A673 (cell line): Measurements from ENCODE around the gene BORCS8. TPM values are rescaled to one million over a fixed set of nuclear protein-coding genes. Genes with fewer than 3 reads are reported as not detected.

Experiments used
- BruUV-seq: library from RNA; stranded (reverse); fragments of 400-500 nt; replicated peaks from 2 replicates; lab custom pipeline; 2021; lab: Mats Ljungman, UMichigan
- CTCF ChIA-PET: fragments of 300-600 bp; sonication (Branson Sonifier 250); formaldehyde crosslinking; loops from one replicate; lab custom pipeline; 2022; ENCODE audit warnings: antibody characterized with exemption; lab: Charles Lee
- POLR2A ChIA-PET: fragments of 300-600 bp; sonication (Branson Sonifier 250); formaldehyde crosslinking; loops from one replicate; lab custom pipeline; 2022; ENCODE audit warnings: antibody characterized with exemption; ENCODE audit not compliant: low non-redundant PET; lab: Charles Lee
- DNase-seq: peaks from one replicate; pipeline ENCODE4 v3.0.0-alpha.2; 2015; ENCODE audit warnings: low spot score
- H3K27ac ChIP-seq: fragments of 200-600 bp; sonication (generic); 2 replicates; pipeline ENCODE4 v1.5.1; 2016; ENCODE audit warnings: mixed run types, low read depth, mild to moderate bottlenecking, mixed read lengths, antibody characterized with exemption, low read length; ENCODE audit not compliant: poor library complexity, severe bottlenecking
- H3K27me3 ChIP-seq: fragments of 200-600 bp; sonication (generic); replicated peaks from 2 replicates; pipeline ENCODE4 v1.6.1; 2017; ENCODE audit warnings: mixed run types, low read depth, mild to moderate bottlenecking, mixed read lengths, antibody characterized with exemption, low read length; ENCODE audit not compliant: insufficient read depth, poor library complexity
- H3K36me3 ChIP-seq: fragments of 200-600 bp; sonication (generic); 2 replicates; pipeline ENCODE4 v1.6.1; 2016; ENCODE audit warnings: mixed run types, mild to moderate bottlenecking, mixed read lengths, antibody characterized with exemption, low read length; ENCODE audit not compliant: insufficient read depth, poor library complexity, severe bottlenecking
- H3K4me1 ChIP-seq: fragments of 200-600 bp; sonication (generic); 2 replicates; pipeline ENCODE4 v1.6.1; 2017; ENCODE audit warnings: mixed run types, mild to moderate bottlenecking, mixed read lengths, antibody characterized with exemption, low read length; ENCODE audit not compliant: insufficient read depth, poor library complexity, severe bottlenecking
- H3K4me3 ChIP-seq: fragments of 200-600 bp; sonication (generic); 2 replicates; pipeline ENCODE4 v1.5.1; 2016; ENCODE audit warnings: low read depth, mixed run types, mild to moderate bottlenecking, mixed read lengths, low read length; ENCODE audit not compliant: poor library complexity, severe bottlenecking
- H3K9me3 ChIP-seq: fragments of 200-600 bp; sonication (generic); 2 replicates; pipeline ENCODE4 v1.6.1; 2016; ENCODE audit warnings: mixed run types, low read depth, mild to moderate bottlenecking, mixed read lengths, antibody characterized with exemption, low read length; ENCODE audit not compliant: poor library complexity, severe bottlenecking
- EZH2 ChIP-seq: fragments of 200-600 bp; sonication (generic); IDR thresholded peaks from 2 replicates; pipeline ENCODE4 v1.6.1; 2017; ENCODE audit warnings: borderline replicate concordance, low read depth, mild to moderate bottlenecking, mixed read lengths, antibody characterized with exemption, low read length; ENCODE audit not compliant: poor library complexity, severe bottlenecking
- intact Hi-C: fragments of 100-400 bp; cut with micrococcal nuclease; formaldehyde crosslinking; loops from one replicate; pipeline ENCODE4 v1.10.0; 2022; ENCODE audit not compliant: unreplicated experiment
- total RNA-seq: library from RNA; stranded (reverse); gene quantifications from 2 replicates; pipeline ENCODE4 v1.2.3, GENCODE V29; 2021
- TF ChIP-seq, protein P1 (sequence below): fragments of 300-800, 200-600 bp; sonication (generic); conservative IDR thresholded peaks from 2 replicates; pipeline ENCODE4 v1.5.1; 2017; ENCODE audit warnings: low read depth, mild to moderate bottlenecking, antibody characterized with exemption, low read length, moderate library complexity, mixed read lengths

BORCS8 gene
- total RNA-seq, 1 experiment from 2014 or later, result 29.9 TPM

DNA sequence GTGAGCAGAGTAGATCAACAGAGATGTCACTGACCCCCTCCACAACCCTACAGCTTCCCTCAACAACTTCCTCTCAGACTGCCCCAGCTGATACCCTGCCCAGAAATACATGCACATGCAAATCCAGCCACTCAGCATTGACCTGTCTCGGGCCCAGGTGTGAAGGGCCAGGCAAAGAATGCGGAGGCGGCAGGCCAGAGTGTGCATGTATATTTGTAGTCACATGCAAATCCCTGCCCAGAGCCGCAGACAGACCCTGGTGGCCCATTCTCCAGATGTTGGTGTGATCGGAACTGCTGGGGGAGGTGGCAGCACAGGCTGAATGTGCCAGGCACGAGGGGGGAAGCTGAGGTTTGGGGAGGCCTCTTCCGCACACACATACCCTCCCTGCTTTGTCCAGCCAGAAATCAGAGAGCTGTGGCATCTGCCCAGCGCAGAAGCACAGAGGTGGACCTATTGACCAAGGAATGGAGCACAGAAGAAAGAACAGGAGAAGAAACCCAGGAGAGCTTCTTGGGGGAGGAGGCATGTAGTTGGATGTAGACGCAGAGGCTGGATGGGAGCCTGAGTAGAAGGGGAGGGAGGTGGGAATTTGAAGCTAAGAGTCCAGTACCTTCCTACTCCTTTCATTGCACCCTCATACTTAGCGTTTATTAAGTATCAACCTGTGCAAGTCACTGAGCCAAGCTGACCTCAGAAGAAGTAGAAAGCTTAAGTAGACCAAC lies 36.3 kb downstream of the BORCS8 start:
- CTCF ChIA-PET, result no interaction called here
- POLR2A ChIA-PET, result no interaction called here

DNA sequence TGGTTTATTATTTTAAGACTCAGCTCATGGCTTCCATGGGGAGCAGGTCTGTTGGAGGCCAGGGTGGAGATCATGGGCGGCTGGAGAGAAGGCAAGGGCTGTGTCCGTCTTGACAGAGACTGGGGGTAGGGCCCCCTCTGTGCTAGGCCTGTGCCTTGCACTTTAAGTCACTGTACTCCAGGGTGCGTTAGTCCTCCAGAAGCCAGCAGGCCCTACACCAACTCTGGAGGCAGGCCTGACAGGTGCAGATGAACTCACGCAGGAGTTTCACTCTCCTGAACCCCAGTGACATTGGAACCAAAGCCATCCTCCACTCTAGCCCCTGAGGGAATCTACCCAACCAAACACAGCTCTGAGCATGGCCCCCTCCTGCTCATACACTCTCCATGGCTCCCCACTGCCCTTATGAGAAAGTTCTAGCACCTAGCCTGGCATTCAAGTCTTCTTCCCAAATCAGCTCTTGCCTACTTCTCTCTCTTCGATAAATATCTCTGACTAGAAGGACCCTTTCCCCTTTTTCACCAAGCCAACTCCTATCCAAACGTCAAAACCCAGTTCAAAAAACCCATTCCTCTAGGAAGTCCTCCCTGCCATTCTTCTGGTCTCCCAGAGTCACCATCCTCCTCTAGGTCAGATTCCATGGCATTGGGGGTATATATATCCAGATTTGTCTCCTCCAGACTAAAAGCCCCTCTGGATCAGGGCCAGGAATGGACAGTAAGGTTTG lies 37.0 kb downstream of the BORCS8 start:
- intact Hi-C loops, result no loop called here
- no peaks in the 10 kb centered on the region for H3K9me3 ChIP-seq
- H3K4me3 ChIP-seq, result no peak overlapping the region
- CTCF ChIA-PET, result no interaction called here
- DNase-seq, result no peak
- no peak overlapping the region for H3K27ac ChIP-seq
- H3K4me1 ChIP-seq, result no peaks in the 10 kb centered on the region
- POLR2A ChIA-PET, result no interaction called here
- TF ChIP-seq, protein P1, sequence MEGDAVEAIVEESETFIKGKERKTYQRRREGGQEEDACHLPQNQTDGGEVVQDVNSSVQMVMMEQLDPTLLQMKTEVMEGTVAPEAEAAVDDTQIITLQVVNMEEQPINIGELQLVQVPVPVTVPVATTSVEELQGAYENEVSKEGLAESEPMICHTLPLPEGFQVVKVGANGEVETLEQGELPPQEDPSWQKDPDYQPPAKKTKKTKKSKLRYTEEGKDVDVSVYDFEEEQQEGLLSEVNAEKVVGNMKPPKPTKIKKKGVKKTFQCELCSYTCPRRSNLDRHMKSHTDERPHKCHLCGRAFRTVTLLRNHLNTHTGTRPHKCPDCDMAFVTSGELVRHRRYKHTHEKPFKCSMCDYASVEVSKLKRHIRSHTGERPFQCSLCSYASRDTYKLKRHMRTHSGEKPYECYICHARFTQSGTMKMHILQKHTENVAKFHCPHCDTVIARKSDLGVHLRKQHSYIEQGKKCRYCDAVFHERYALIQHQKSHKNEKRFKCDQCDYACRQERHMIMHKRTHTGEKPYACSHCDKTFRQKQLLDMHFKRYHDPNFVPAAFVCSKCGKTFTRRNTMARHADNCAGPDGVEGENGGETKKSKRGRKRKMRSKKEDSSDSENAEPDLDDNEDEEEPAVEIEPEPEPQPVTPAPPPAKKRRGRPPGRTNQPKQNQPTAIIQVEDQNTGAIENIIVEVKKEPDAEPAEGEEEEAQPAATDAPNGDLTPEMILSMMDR, result no peak
- TF ChIP-seq EZH2, result no peak
- H3K36me3 ChIP-seq, result no peaks in the 10 kb centered on the region
- BruUV-seq, result no TSS peak
- H3K27me3 ChIP-seq, result no peaks in the 10 kb centered on the region

More for the DNA sequence above, 36.3 kb downstream of the BORCS8 start:
- no peak for TF ChIP-seq EZH2
- TF ChIP-seq, protein P1, result no peak
- intact Hi-C loops, result no loop called here
- no peaks in the 10 kb centered on the region for H3K4me1 ChIP-seq
- no peaks in the 10 kb centered on the region for H3K9me3 ChIP-seq
- H3K27ac ChIP-seq, result no peak overlapping the region
- no peaks in the 10 kb centered on the region for H3K36me3 ChIP-seq
- DNase-seq, result no peak
- BruUV-seq, result no TSS peak
- no peak overlapping the region for H3K4me3 ChIP-seq
- H3K27me3 ChIP-seq, result no peaks in the 10 kb centered on the region

DNA sequence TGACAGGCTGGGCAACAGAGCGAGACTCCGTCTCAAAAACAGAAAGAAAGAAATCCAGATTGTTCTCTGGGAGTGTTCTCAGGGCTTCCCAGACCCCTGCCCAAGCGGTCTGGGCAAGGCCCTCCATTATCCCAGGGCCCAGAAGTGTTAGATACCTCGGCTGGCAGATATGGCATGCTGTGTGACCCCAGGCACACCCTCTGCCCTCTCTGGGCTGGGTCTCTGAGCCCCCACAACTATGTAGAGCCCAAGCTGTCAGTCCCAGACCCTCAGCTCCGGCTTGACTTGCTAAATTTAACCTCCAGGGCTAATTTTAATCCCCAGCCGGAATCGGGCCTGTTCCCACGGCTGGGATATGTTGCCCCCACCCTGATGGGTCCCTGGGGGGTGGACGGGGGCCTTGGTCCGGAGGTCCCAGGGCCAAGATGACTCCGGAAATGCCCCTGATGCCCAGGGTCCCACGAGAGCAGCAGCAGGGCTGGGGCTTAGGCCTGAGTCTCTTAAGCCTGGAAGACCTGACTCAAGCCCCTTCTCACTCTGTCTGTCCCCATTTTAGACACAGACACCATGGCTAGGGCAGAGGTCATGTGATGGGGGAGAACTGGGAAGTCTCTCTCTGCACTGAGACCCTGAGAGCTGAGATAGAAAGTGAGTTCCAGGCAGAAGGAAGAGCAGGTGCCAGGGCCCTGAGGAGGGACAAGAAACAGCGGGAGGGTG lies 39.1 kb downstream of the BORCS8 start:
- intact Hi-C loops, result no loop called here
- DNase-seq, result no peak
- Histone ChIP-seq H3K9me3 (no peaks in the 10 kb centered on the region), H3K27ac (no peak overlapping the region), H3K36me3 (no peaks in the 10 kb centered on the region), H3K4me3 (no peak overlapping the region), H3K4me1 (no peaks in the 10 kb centered on the region), H3K27me3 (no peaks in the 10 kb centered on the region)
- no peak for TF ChIP-seq EZH2
- TF ChIP-seq, protein P1, result no peak
- no TSS peak for BruUV-seq
- ChIA-PET POLR2A (no interaction called here), CTCF (no interaction called here)
